Esophagus squamous epithelium (tissue), 5 donors: ENCODE results near the gene ESYT1. TPM values are rescaled to one million over a fixed set of nuclear protein-coding genes. Genes with fewer than 3 reads are reported as not detected.
A peak's percentile ranks its signal among the peaks of the same experiment; 100 is the strongest.

ENCODE experiments used
- DNase-seq: peaks from one replicate; lab custom pipeline; 2025; lab: John Stamatoyannopoulos, UW
- H3K27ac ChIP-seq, 4 donors: fragments of 200-600 bp; sonication (generic); one replicate each; pipeline ENCODE4 v1.5.1; 2016 to 2019; ENCODE audit warnings: mild to moderate bottlenecking in 1 of 4
- H3K27me3 ChIP-seq, 4 donors: fragments of 200-600 bp; sonication (generic); 1 replicate in 3 of 4; 2 replicates in 1 of 4; pipeline versions ENCODE4 v1.5.1 to v1.6.0; 2017 to 2021; ENCODE audit warnings: antibody characterized with exemption in 1 of 4
- H3K36me3 ChIP-seq, 3 donors: fragments of 200-600 bp; sonication (generic); one replicate each; pipeline ENCODE4 v1.5.1; 2016 to 2019
- H3K4me1 ChIP-seq, 3 donors: fragments of 200-600 bp; sonication (generic); one replicate each; pipeline ENCODE4 v1.5.1; 2017 to 2019
- H3K4me3 ChIP-seq, 4 donors: fragments of 200-600 bp; sonication (generic); 1 replicate in 3 of 4; 2 replicates in 1 of 4; pipeline ENCODE4 v1.5.1; 2016 to 2019; ENCODE audit warnings: mild to moderate bottlenecking in 2 of 4, moderate library complexity in 1 of 4
- H3K9me3 ChIP-seq, 3 donors: fragments of 200-600 bp; sonication (generic); one replicate each; pipeline ENCODE4 v1.5.1; 2016 to 2019
- CTCF ChIP-seq, 6 experiments: fragments of 450-650 bp in 4 of 6; fragments of 200-600 bp in 2 of 6; sonication (generic) in 2 of 6; IDR thresholded peaks; one replicate each; pipeline ENCODE4 v1.5.1; 2016 to 2019; ENCODE audit warnings: antibody characterized with exemption in 6 of 6, mild to moderate bottlenecking in 4 of 6, moderate library complexity in 4 of 6
- POLR2A ChIP-seq, 4 donors: fragments of 450-650 bp; IDR thresholded peaks; one replicate each; pipeline ENCODE4 v1.6.1; 2017; ENCODE audit warnings: antibody characterized with exemption in 4 of 4, mild to moderate bottlenecking in 4 of 4, moderate library complexity in 3 of 4
- WGBS, 2 donors: methylation state at CpG; one replicate each; pipeline ENCODE4 v1.1.5; 2018; 5-methylcytosine and 5-hydroxymethylcytosine counted together
- intact Hi-C: fragments of 100-400 bp; cut with DNase I; formaldehyde crosslinking; loops from one replicate; pipeline ENCODE4 v1.15.0; 2022
- total RNA-seq, 4 donors: library from RNA; depleted of rRNA; stranded (reverse); fragments of >200 nt; gene quantifications; one replicate each; pipeline ENCODE4 v1.1.0, GENCODE V29; 2016
- donor health status: DM: yes; HTN: yes; CAD: no.

Gene ESYT1
- total RNA-seq, 4 donors from 2014 or later: 42.6 to 70.8 (median 62.5) TPM

GRCh38 chr12:56160894-56161689, 33.0 kb downstream of the ESYT1 start:
- peaks cover 25 to 53% (median 32%) of the 10 kb centered on the region in 3 donors for H3K4me1 ChIP-seq
- peak overlapping the region; percentile 61 to 97 (median 80) for H3K4me3 ChIP-seq
- DNase-seq: no peak
- H3K36me3 ChIP-seq: peaks cover 46 to 69% (median 60%) of the 10 kb centered on the region in 3 donors
- 64 to 70% methylated on average over 8 to 9 of the region's 11 CpGs for WGBS, 2 donors
- peak overlapping the region; percentile 93 to 100 (median 99) for H3K27ac ChIP-seq
- H3K27me3 ChIP-seq: no peaks in the 10 kb centered on the region
- no peak for TF ChIP-seq CTCF (IDR thresholded peaks at IDR 0.05)
- TF ChIP-seq POLR2A (IDR thresholded peaks at IDR 0.05): no peak
- no peaks in the 10 kb centered on the region for H3K9me3 ChIP-seq
- intact Hi-C loops: no loop called here

GRCh38 chr12:56161690-56162351, 33.8 kb downstream of the ESYT1 start:
- no peak for DNase-seq
- TF ChIP-seq CTCF (IDR thresholded peaks at IDR 0.05): no peak
- TF ChIP-seq POLR2A (IDR thresholded peaks at IDR 0.05): no peak
- Histone ChIP-seq H3K27me3 (no peaks in the 10 kb centered on the region), H3K4me1 (peaks cover 24 to 48% (median 32%) of the 10 kb centered on the region in 3 donors), H3K27ac (peak overlapping the region; percentile 93 to 100 (median 99)), H3K9me3 (no peaks in the 10 kb centered on the region), H3K36me3 (peaks cover 46 to 76% (median 60%) of the 10 kb centered on the region in 3 donors), H3K4me3 (peak overlapping the region in 2 of 4 donors; percentile 61 to 97)
- intact Hi-C loops: no loop called here
- 68 to 69% methylated on average over 8 to 10 of the region's 10 CpGs for WGBS, 2 donors

- H3K36me3 ChIP-seq: peaks cover 52 to 85% (median 60%) of the 10 kb centered on the region in 3 donors
- no peak for DNase-seq
- H3K4me1 ChIP-seq: peaks cover 21 to 40% (median 32%) of the 10 kb centered on the region in 3 donors
- peak overlapping the region; percentile 65 to 99 (median 96) for H3K27ac ChIP-seq
- intact Hi-C loops: no loop called here
- H3K9me3 ChIP-seq: no peaks in the 10 kb centered on the region
- WGBS, 2 donors: 48 to 57% methylated on average over 11 of the region's 11 CpGs
- TF ChIP-seq POLR2A (IDR thresholded peaks at IDR 0.05): no peak
- no peak overlapping the region for H3K4me3 ChIP-seq
- no peaks in the 10 kb centered on the region for H3K27me3 ChIP-seq
These were observed 34.6 kb downstream of the ESYT1 start for GRCh38 chr12:56162468-56163290.

GRCh38 chr12:56163533-56164344, 35.7 kb downstream of the ESYT1 start:
- Histone ChIP-seq H3K9me3 (no peaks in the 10 kb centered on the region), H3K36me3 (peaks cover 60 to 95% (median 61%) of the 10 kb centered on the region in 3 donors), H3K4me3 (no peak overlapping the region), H3K27ac (peak overlapping the region in 3 of 4 donors; percentile 47 to 99 (median 93)), H3K27me3 (no peaks in the 10 kb centered on the region), H3K4me1 (peaks cover 21 to 40% (median 32%) of the 10 kb centered on the region in 3 donors)
- DNase-seq: no peak
- intact Hi-C loops: no loop called here
- WGBS, 2 donors: 61 to 62% methylated on average over 7 to 11 of the region's 11 CpGs
- TF ChIP-seq POLR2A (IDR thresholded peaks at IDR 0.05): no peak
- TF ChIP-seq CTCF (IDR thresholded peaks at IDR 0.05): no peak
